ENCODE results near the gene TBL3.

DNA sequence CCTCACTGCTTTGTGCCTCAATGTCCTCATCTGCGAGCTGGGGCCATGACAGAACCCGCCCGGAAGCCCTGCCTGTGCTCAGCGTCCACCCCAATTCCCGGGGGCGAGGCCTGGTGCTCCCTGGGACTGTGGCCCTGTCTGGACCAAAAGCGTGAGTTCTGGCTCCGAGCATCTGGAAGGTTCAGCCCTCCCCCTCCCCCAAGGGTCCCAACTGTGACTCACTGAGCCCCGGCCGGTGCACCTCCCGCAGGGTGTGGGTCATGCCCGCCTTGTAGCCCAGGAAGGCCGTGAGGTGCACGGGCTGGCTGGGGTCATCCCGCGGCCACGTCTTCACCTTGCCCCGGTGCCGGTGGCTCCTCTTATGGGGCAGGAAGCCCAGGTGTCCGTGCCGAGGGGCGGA lies 18.1 kb upstream of the TBL3 start:
- no peak for TF ChIP-seq TAF1 (conservative IDR thresholded peaks at IDR 0.05)
- TF ChIP-seq, protein P1, sequence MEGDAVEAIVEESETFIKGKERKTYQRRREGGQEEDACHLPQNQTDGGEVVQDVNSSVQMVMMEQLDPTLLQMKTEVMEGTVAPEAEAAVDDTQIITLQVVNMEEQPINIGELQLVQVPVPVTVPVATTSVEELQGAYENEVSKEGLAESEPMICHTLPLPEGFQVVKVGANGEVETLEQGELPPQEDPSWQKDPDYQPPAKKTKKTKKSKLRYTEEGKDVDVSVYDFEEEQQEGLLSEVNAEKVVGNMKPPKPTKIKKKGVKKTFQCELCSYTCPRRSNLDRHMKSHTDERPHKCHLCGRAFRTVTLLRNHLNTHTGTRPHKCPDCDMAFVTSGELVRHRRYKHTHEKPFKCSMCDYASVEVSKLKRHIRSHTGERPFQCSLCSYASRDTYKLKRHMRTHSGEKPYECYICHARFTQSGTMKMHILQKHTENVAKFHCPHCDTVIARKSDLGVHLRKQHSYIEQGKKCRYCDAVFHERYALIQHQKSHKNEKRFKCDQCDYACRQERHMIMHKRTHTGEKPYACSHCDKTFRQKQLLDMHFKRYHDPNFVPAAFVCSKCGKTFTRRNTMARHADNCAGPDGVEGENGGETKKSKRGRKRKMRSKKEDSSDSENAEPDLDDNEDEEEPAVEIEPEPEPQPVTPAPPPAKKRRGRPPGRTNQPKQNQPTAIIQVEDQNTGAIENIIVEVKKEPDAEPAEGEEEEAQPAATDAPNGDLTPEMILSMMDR (IDR thresholded peaks at IDR 0.05; ENCODE audit: low read depth, low read length, missing input control) = no peak
- TF ChIP-seq FOXA1 (IDR thresholded peaks at IDR 0.05) = no peak
- no peak for TF ChIP-seq RAD21 (IDR thresholded peaks at IDR 0.05)
- no peak for TF ChIP-seq SP1 (IDR thresholded peaks at IDR 0.05)
